GM23248 (cell line): ENCODE data around the gene PXDN.

Experiments
- EZH2 ChIP-seq: fragments of 200-600 bp; sonication (generic); IDR thresholded peaks from 2 replicates; pipeline ENCODE4 v1.6.1; 2018; ENCODE audit warnings: antibody characterized with exemption, mild to moderate bottlenecking; ENCODE audit not compliant: insufficient read depth, poor library complexity, severe bottlenecking
- EZH2phosphoT487 ChIP-seq: fragments of 200-600 bp; sonication (generic); IDR thresholded peaks from 2 replicates; pipeline ENCODE4 v1.6.1; 2018; ENCODE audit warnings: antibody characterized with exemption, moderate library complexity, mild to moderate bottlenecking, low read depth; ENCODE audit not compliant: insufficient read depth

DNA sequence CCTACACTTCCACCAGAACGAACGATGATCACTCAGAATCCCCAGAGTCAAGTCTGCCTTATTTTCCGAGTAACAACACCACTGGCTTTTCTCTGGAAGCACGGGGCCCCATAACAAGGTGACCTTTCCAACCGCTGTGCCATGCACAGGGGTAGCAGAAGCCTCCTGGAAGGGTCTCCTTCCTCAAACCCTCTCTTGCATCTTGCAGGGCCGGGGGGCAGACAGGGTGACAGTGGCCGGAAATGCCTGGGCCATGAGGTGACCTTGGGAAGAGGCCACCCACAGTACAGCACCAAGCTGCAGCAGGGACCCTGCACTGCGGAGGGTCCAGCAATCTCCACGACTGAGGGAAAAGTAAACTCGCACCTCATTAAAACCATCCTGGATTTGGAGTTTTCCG lies 108.5 kb downstream of the PXDN start:
- no peak for TF ChIP-seq EZH2
- no peak for TF ChIP-seq EZH2phosphoT487
